GM12878 (cell line): ENCODE data around the gene ERC1.

Experiments used
- BCL11A ChIP-seq: IDR thresholded peaks from 2 replicates; pipeline ENCODE4 v1.6.1; 2011; ENCODE audit warnings: low read depth, low read length
- JUNB ChIP-seq: IDR thresholded peaks from 2 replicates; pipeline ENCODE4 v1.6.1; 2016; ENCODE audit warnings: antibody characterized with exemption, mild to moderate bottlenecking
- LARP7 ChIP-seq: fragments of 450-650 bp; IDR thresholded peaks from 2 replicates; pipeline ENCODE4 v1.6.1; 2017; ENCODE audit warnings: mild to moderate bottlenecking
- ZNF217 ChIP-seq: fragments of 450-650 bp; IDR thresholded peaks from 2 replicates; pipeline ENCODE4 v1.6.1; 2017; ENCODE audit warnings: antibody characterized with exemption, mild to moderate bottlenecking
- TF ChIP-seq, protein P1 (sequence below), 3 experiments: IDR thresholded peaks in 2 of 3; conservative IDR thresholded peaks in 1 of 3; 2 replicates each; pipeline ENCODE4 v1.5.1; 2011; ENCODE audit warnings: low read depth in 3 of 3, low read length in 3 of 3, mild to moderate bottlenecking in 3 of 3, control low read depth in 2 of 3, moderate library complexity in 2 of 3, inconsistent platforms in 1 of 3, mixed read lengths in 1 of 3; ENCODE audit not compliant: control insufficient read depth in 2 of 3, insufficient read depth in 1 of 3; ENCODE audit errors: extremely low read depth in 1 of 3

DNA sequence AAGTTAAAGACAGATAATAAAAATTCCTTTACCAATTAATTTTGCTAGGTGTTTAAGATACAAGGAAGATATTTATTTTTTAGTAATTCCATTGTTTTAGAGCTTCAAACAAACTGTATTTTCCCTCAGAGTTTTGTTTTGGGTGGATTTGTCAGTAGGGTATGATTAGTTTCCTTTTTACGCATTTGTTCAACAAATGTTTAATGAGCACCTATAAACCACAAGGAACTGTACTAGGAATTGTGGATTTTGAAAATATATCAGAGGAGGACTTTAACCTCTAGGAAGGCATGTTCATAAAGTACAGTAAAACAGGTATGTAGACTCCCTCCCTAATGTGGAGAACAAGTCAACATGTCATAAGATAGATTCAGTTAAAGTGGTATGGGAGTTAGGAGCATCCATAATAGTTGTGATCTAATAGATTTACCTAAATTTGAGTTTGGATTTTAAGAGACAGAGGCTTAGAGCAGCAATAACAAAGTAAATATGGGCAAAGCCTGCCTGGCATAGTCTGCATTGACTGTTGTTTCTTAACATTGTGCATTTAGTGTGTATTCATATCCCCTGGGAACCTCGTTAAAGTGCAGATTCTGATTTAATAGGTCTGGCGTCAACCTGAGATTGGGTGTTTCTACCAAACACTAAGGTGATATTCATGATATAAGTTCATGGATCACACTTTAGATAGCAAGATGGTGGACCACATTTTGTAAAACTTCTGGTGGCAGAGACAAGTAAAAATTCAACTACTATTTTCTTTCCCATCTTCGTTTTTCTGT, 232.0 kb downstream of the ERC1 start:
- TF ChIP-seq BCL11A (no peak), LARP7 (no peak), ZNF217 (no peak), JUNB (no peak)
- TF ChIP-seq, protein P1, sequence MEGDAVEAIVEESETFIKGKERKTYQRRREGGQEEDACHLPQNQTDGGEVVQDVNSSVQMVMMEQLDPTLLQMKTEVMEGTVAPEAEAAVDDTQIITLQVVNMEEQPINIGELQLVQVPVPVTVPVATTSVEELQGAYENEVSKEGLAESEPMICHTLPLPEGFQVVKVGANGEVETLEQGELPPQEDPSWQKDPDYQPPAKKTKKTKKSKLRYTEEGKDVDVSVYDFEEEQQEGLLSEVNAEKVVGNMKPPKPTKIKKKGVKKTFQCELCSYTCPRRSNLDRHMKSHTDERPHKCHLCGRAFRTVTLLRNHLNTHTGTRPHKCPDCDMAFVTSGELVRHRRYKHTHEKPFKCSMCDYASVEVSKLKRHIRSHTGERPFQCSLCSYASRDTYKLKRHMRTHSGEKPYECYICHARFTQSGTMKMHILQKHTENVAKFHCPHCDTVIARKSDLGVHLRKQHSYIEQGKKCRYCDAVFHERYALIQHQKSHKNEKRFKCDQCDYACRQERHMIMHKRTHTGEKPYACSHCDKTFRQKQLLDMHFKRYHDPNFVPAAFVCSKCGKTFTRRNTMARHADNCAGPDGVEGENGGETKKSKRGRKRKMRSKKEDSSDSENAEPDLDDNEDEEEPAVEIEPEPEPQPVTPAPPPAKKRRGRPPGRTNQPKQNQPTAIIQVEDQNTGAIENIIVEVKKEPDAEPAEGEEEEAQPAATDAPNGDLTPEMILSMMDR (IDR thresholded peaks at IDR 0.05 in 2 of 3, conservative IDR thresholded peaks at IDR 0.05 in 1 of 3; ENCODE audit: control insufficient read depth in 2 of 3, extremely low read depth in 1 of 3, insufficient read depth in 1 of 3, low read depth in 3 of 3, low read length in 3 of 3) = no peak
